ENCODE data around the gene AAK1. TPM values are rescaled to one million over a fixed set of nuclear protein-coding genes. Genes with fewer than 3 reads are reported as not detected.

Gene AAK1
- total RNA-seq, 1 donor from 2014 or later = 66.4 TPM

GRCh38 chr2:69631402-69631801 is 12.1 kb downstream of the AAK1 start:
- Mint-ChIP-seq H3K4me3 (no peak overlapping the region), H3K9me3 (no peaks in the 10 kb centered on the region), H3K36me3 (no peaks in the 10 kb centered on the region), H3K4me1 (no peaks in the 10 kb centered on the region), H3K27me3 (ENCODE audit: low read depth) (no peaks in the 10 kb centered on the region), H3K27ac (no peak overlapping the region)
- DNase-seq (ENCODE audit: low spot score in 2 of 2, unreplicated experiment in 2 of 2) = no peak
- TF ChIP-seq, protein P1, sequence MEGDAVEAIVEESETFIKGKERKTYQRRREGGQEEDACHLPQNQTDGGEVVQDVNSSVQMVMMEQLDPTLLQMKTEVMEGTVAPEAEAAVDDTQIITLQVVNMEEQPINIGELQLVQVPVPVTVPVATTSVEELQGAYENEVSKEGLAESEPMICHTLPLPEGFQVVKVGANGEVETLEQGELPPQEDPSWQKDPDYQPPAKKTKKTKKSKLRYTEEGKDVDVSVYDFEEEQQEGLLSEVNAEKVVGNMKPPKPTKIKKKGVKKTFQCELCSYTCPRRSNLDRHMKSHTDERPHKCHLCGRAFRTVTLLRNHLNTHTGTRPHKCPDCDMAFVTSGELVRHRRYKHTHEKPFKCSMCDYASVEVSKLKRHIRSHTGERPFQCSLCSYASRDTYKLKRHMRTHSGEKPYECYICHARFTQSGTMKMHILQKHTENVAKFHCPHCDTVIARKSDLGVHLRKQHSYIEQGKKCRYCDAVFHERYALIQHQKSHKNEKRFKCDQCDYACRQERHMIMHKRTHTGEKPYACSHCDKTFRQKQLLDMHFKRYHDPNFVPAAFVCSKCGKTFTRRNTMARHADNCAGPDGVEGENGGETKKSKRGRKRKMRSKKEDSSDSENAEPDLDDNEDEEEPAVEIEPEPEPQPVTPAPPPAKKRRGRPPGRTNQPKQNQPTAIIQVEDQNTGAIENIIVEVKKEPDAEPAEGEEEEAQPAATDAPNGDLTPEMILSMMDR (IDR thresholded peaks at IDR 0.05; ENCODE audit: unreplicated experiment) = no peak

- H3K4me1 Mint-ChIP-seq = no peaks in the 10 kb centered on the region
- no peak overlapping the region for H3K4me3 Mint-ChIP-seq
- H3K36me3 Mint-ChIP-seq = no peaks in the 10 kb centered on the region
- TF ChIP-seq, protein P1 (IDR thresholded peaks at IDR 0.05; ENCODE audit: unreplicated experiment) = no peak
- H3K27me3 Mint-ChIP-seq (ENCODE audit: low read depth) = no peaks in the 10 kb centered on the region
- no peaks in the 10 kb centered on the region for H3K9me3 Mint-ChIP-seq
- no peak overlapping the region for H3K27ac Mint-ChIP-seq
- DNase-seq (ENCODE audit: low spot score in 2 of 2, unreplicated experiment in 2 of 2) = no peak
Measured at GRCh38 chr2:69629921-69630608, 13.5 kb downstream of the AAK1 start.

GRCh38 chr2:69628325-69629021 is 15.1 kb downstream of the AAK1 start:
- no peaks in the 10 kb centered on the region for H3K9me3 Mint-ChIP-seq
- H3K4me1 Mint-ChIP-seq = no peaks in the 10 kb centered on the region
- TF ChIP-seq, protein P1 (IDR thresholded peaks at IDR 0.05; ENCODE audit: unreplicated experiment) = no peak

DNA sequence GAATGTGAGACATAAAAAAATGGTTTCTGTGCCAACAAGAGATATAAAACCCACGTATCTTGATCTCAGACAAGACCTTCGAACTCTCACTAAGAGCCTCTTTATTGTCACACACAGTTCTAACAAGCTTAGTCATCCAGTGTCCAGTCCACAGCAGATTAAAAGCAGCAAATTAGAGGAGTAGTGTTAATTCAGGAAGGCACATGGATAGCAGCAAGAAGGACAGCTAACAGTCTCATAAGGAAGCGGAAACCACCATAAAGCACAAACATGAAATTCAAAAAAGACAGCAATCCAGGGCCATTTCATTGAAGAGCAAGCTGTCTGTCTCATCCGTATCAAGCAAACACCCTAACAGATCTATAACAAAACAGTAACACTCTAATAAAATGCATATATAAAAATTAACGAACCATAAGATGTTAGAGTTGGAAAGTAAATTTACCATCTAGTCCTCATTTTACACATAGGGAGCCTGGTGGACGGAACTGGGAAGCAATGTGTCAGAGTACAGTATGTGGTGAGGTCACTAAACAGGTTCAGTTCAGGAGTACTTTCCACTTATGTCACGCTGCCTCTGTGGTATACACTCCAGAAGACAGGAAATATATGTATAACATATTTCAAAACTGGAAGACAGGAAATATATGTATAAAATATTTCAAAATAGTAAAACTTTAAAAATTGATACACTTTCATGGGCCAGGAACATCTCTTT is 18.3 kb downstream of the AAK1 start:
- Mint-ChIP-seq H3K27me3 (ENCODE audit: low read depth) (no peaks in the 10 kb centered on the region), H3K4me3 (no peak overlapping the region), H3K4me1 (no peaks in the 10 kb centered on the region), H3K27ac (no peak overlapping the region), H3K9me3 (no peaks in the 10 kb centered on the region), H3K36me3 (peaks cover 5% of the 10 kb centered on the region)
- TF ChIP-seq, protein P1 (IDR thresholded peaks at IDR 0.05; ENCODE audit: unreplicated experiment) = no peak
- DNase-seq (ENCODE audit: low spot score in 2 of 2, unreplicated experiment in 2 of 2) = no peak

More at GRCh38 chr2:69628325-69629021, 15.1 kb downstream of the AAK1 start:
- no peak overlapping the region for H3K27ac Mint-ChIP-seq
- DNase-seq (ENCODE audit: low spot score in 2 of 2, unreplicated experiment in 2 of 2) = no peak
- no peak overlapping the region for H3K4me3 Mint-ChIP-seq
- H3K36me3 Mint-ChIP-seq = no peaks in the 10 kb centered on the region
- H3K27me3 Mint-ChIP-seq (ENCODE audit: low read depth) = no peaks in the 10 kb centered on the region

GRCh38 chr2:69624611-69625010 is 18.9 kb downstream of the AAK1 start:
- TF ChIP-seq, protein P1 (IDR thresholded peaks at IDR 0.05; ENCODE audit: unreplicated experiment) = no peak
- peaks cover 5% of the 10 kb centered on the region for H3K36me3 Mint-ChIP-seq
- H3K4me1 Mint-ChIP-seq = no peaks in the 10 kb centered on the region
- H3K9me3 Mint-ChIP-seq = no peaks in the 10 kb centered on the region
- H3K4me3 Mint-ChIP-seq = no peak overlapping the region
- no peaks in the 10 kb centered on the region for H3K27me3 Mint-ChIP-seq (ENCODE audit: low read depth)
- DNase-seq (ENCODE audit: low spot score in 2 of 2, unreplicated experiment in 2 of 2) = no peak
- H3K27ac Mint-ChIP-seq = no peak overlapping the region
